Astrocyte of the cerebellum (primary cell): ENCODE measurements around the gene QSOX1.

Experiments
- DNase-seq: peaks from one replicate; pipeline ENCODE4 v3.0.0-alpha.2; 2011; ENCODE audit warnings: low read depth
- H3K4me3 ChIP-seq: 2 replicates; pipeline ENCODE4 v1.5.1; 2011; ENCODE audit warnings: mild to moderate bottlenecking, low read depth, low read length, moderate library complexity
- CTCF ChIP-seq: IDR thresholded peaks from 2 replicates; pipeline ENCODE4 v1.5.1; 2012; ENCODE audit warnings: low read length, low read depth, moderate library complexity, mild to moderate bottlenecking; ENCODE audit errors: missing control alignments
- in situ Hi-C: cut with HindIII; loops from 2 replicates; pipeline ENCODE4 v1.10.0; 2017; ENCODE audit warnings: low sequenced_read_pairs

Gene QSOX1

GRCh38 chr1:180239145-180240096 is 84.8 kb downstream of the QSOX1 start:
- in situ Hi-C loops, result no loop called here
- no peak overlapping the region for H3K4me3 ChIP-seq
- no peak for TF ChIP-seq CTCF
- DNase-seq, result no peak

- no peak overlapping the region for H3K4me3 ChIP-seq
- in situ Hi-C loops, result no loop called here
- no peak for TF ChIP-seq CTCF
- DNase-seq, result no peak
Observed at GRCh38 chr1:180241716-180242544, 87.3 kb downstream of the QSOX1 start.

GRCh38 chr1:180243517-180244221 is 89.0 kb downstream of the QSOX1 start:
- no peak for DNase-seq
- no peak overlapping the region for H3K4me3 ChIP-seq
- no peak for TF ChIP-seq CTCF
- in situ Hi-C loops, result no loop called here

- no peak for DNase-seq
- in situ Hi-C loops, result no loop called here
- no peak for TF ChIP-seq CTCF
Observed at GRCh38 chr1:180244840-180245239, 90.2 kb downstream of the QSOX1 start.

GRCh38 chr1:180246579-180246978 is 91.9 kb downstream of the QSOX1 start:
- DNase-seq, result no peak
- in situ Hi-C loops, result no loop called here
- no peak for TF ChIP-seq CTCF
- no peak overlapping the region for H3K4me3 ChIP-seq

More at GRCh38 chr1:180244840-180245239, 90.2 kb downstream of the QSOX1 start:
- no peak overlapping the region for H3K4me3 ChIP-seq

GRCh38 chr1:180247061-180247460 is 92.4 kb downstream of the QSOX1 start:
- in situ Hi-C loops, result no loop called here
- no peak for TF ChIP-seq CTCF
- DNase-seq, result no peak
- no peak overlapping the region for H3K4me3 ChIP-seq
